Colonic mucosa (tissue), 4 donors: Measurements from ENCODE around the gene GRID1. TPM values are rescaled to one million over a fixed set of nuclear protein-coding genes. Genes with fewer than 3 reads are reported as not detected.

Experiments
- DNase-seq: peaks from one replicate; pipeline ENCODE4 v3.0.0-alpha.2; 2020
- H3K27ac ChIP-seq: fragments of 200-600 bp; one replicate; pipeline ENCODE4 v1.8.0; 2021
- H3K27me3 ChIP-seq: fragments of 200-600 bp; one replicate; pipeline ENCODE4 v1.8.0; 2021
- H3K36me3 ChIP-seq: fragments of 200-600 bp; one replicate; pipeline ENCODE4 v1.8.0; 2021
- H3K4me1 ChIP-seq: fragments of 200-600 bp; one replicate; pipeline ENCODE4 v1.8.0; 2021; ENCODE audit warnings: mild to moderate bottlenecking
- H3K4me3 ChIP-seq: fragments of 200-600 bp; one replicate; pipeline ENCODE4 v1.8.0; 2021
- H3K9ac ChIP-seq, 2 donors: one replicate each; pipeline ENCODE4 v1.7.0; 2013; ENCODE audit warnings: control low read depth in 2 of 2, low read depth in 2 of 2, low read length in 2 of 2
- H3K9me3 ChIP-seq: fragments of 200-600 bp; one replicate; pipeline ENCODE4 v1.8.0; 2021
- CTCF ChIP-seq: fragments of 200-600 bp; IDR thresholded peaks from one replicate; pipeline ENCODE4 v1.8.0; 2022; ENCODE audit warnings: antibody characterized with exemption, mild to moderate bottlenecking
- intact Hi-C: fragments of 100-400 bp; cut with DNase I; formaldehyde crosslinking; loops from one replicate; pipeline ENCODE4 v1.14.1; 2022
- total RNA-seq, 2 donors: library from RNA; stranded (reverse); fragmentation: NEBNext Ultra II Directional in 1 of 2; extraction: Animal tissue kit (Norgen Biotek cat#: 25700) in 1 of 2; gene quantifications; one replicate each; pipeline ENCODE4 v1.2.1, GENCODE V29; 2021
- donor health status: healthy.
- donor health status: DM: no; HTN: no; CAD: no.
- donor health status: DM: no; HTN: no; CAD: no.

Gene GRID1
- total RNA-seq, 2 donors from 2014 or later = 0.30 to 0.37 TPM

GRCh38 chr10:86165666-86166065, 200.9 kb downstream of the GRID1 start:
- H3K9ac ChIP-seq = no peak overlapping the region
- no peaks in the 10 kb centered on the region for H3K36me3 ChIP-seq
- H3K4me3 ChIP-seq = no peak overlapping the region
- H3K27me3 ChIP-seq = no peaks in the 10 kb centered on the region
- DNase-seq = no peak
- H3K27ac ChIP-seq = no peak overlapping the region
- intact Hi-C loops = no loop called here
- no peaks in the 10 kb centered on the region for H3K4me1 ChIP-seq
- no peaks in the 10 kb centered on the region for H3K9me3 ChIP-seq
- TF ChIP-seq CTCF = no peak

- no peaks in the 10 kb centered on the region for H3K4me1 ChIP-seq
- no peak for DNase-seq
Measured at GRCh38 chr10:86164960-86165630, 201.5 kb downstream of the GRID1 start.

GRCh38 chr10:86164174-86164774, 202.3 kb downstream of the GRID1 start:
- Histone ChIP-seq H3K9ac (no peak overlapping the region), H3K4me1 (no peaks in the 10 kb centered on the region), H3K27ac (no peak overlapping the region), H3K9me3 (no peaks in the 10 kb centered on the region), H3K4me3 (no peak overlapping the region), H3K36me3 (no peaks in the 10 kb centered on the region), H3K27me3 (no peaks in the 10 kb centered on the region)
- TF ChIP-seq CTCF = no peak
- DNase-seq = peak; percentile 23
- intact Hi-C loops = no loop called here

More at GRCh38 chr10:86164960-86165630, 201.5 kb downstream of the GRID1 start:
- H3K9ac ChIP-seq = no peak overlapping the region
- H3K27me3 ChIP-seq = no peaks in the 10 kb centered on the region
- H3K4me3 ChIP-seq = no peak overlapping the region
- no peaks in the 10 kb centered on the region for H3K36me3 ChIP-seq
- intact Hi-C loops = no loop called here
- no peak for TF ChIP-seq CTCF
- H3K27ac ChIP-seq = no peak overlapping the region
- H3K9me3 ChIP-seq = no peaks in the 10 kb centered on the region

GRCh38 chr10:86163522-86164173, 202.9 kb downstream of the GRID1 start:
- Histone ChIP-seq H3K27me3 (no peaks in the 10 kb centered on the region), H3K9me3 (no peaks in the 10 kb centered on the region), H3K4me3 (no peak overlapping the region), H3K27ac (no peak overlapping the region), H3K36me3 (no peaks in the 10 kb centered on the region), H3K4me1 (no peaks in the 10 kb centered on the region), H3K9ac (no peak overlapping the region)
- peak; percentile 49 for DNase-seq
- intact Hi-C loops = no loop called here
- no peak for TF ChIP-seq CTCF

- intact Hi-C loops = no loop called here
- no peak for DNase-seq
- Histone ChIP-seq H3K27ac (no peak overlapping the region), H3K27me3 (no peaks in the 10 kb centered on the region), H3K4me3 (no peak overlapping the region), H3K36me3 (no peaks in the 10 kb centered on the region), H3K9ac (no peak overlapping the region), H3K9me3 (no peaks in the 10 kb centered on the region), H3K4me1 (no peaks in the 10 kb centered on the region)
- TF ChIP-seq CTCF = no peak
Measured at GRCh38 chr10:86162696-86163400, 203.7 kb downstream of the GRID1 start.
